Fibroblast of lung (primary cell): ENCODE measurements around the gene NHLH2. TPM values are rescaled to one million over a fixed set of nuclear protein-coding genes. Genes with fewer than 3 reads are reported as not detected.

Source experiments
- DNase-seq, 2 donors: peaks; one replicate each; pipeline versions ENCODE4 v3.0.0 to v3.0.0-alpha.2; 2010; ENCODE audit warnings: low read depth in 2 of 2
- H2AFZ ChIP-seq: 2 replicates; pipeline ENCODE4 v1.5.1; 2012; ENCODE audit warnings: low read length, control low read depth, inconsistent platforms
- H3K27ac ChIP-seq: 2 replicates; pipeline ENCODE4 v1.5.1; 2011; ENCODE audit warnings: low read length, control low read depth; ENCODE audit not compliant: insufficient read depth
- H3K27me3 ChIP-seq: 2 replicates; pipeline ENCODE4 v1.5.1; 2011; ENCODE audit warnings: mild to moderate bottlenecking, low read length; ENCODE audit not compliant: control insufficient read depth, insufficient read depth
- H3K36me3 ChIP-seq: 2 replicates; pipeline ENCODE4 v1.5.1; 2011; ENCODE audit warnings: low read length; ENCODE audit not compliant: control insufficient read depth, insufficient read depth
- H3K4me1 ChIP-seq: 2 replicates; pipeline ENCODE4 v1.5.1; 2011; ENCODE audit warnings: low read length; ENCODE audit not compliant: control insufficient read depth, insufficient read depth; ENCODE audit errors: extremely low read depth
- H3K4me2 ChIP-seq: 2 replicates; pipeline ENCODE4 v1.5.1; 2011; ENCODE audit warnings: low read length, control low read depth; ENCODE audit not compliant: insufficient read depth; ENCODE audit errors: extremely low read depth
- H3K4me3 ChIP-seq, 4 experiments: fragments of 200-600 bp in 1 of 4; sonication (generic) in 1 of 4; replicated peaks in 1 of 4; 2 replicates each; pipeline ENCODE4 v1.5.1; 2011 to 2016; ENCODE audit warnings: low read length in 4 of 4, low read depth in 3 of 4, mild to moderate bottlenecking in 3 of 4, control low read depth in 2 of 4, inconsistent platforms in 1 of 4, mixed read lengths in 1 of 4; ENCODE audit not compliant: insufficient read depth in 1 of 4; ENCODE audit errors: control extremely low read depth in 1 of 4
- H3K79me2 ChIP-seq: 2 replicates; pipeline ENCODE4 v1.5.1; 2012; ENCODE audit warnings: mild to moderate bottlenecking, low read length, inconsistent platforms; ENCODE audit not compliant: control insufficient read depth, insufficient read depth
- H3K9ac ChIP-seq: 2 replicates; pipeline ENCODE4 v1.5.1; 2011; ENCODE audit warnings: mild to moderate bottlenecking, low read length, control low read depth; ENCODE audit not compliant: insufficient read depth
- H3K9me3 ChIP-seq: 2 replicates; pipeline ENCODE4 v1.5.1; 2012; ENCODE audit warnings: low read depth, low read length; ENCODE audit not compliant: control insufficient read depth, insufficient read depth
- H4K20me1 ChIP-seq: 2 replicates; pipeline ENCODE4 v1.5.1; 2011; ENCODE audit warnings: low read length; ENCODE audit not compliant: control insufficient read depth, insufficient read depth; ENCODE audit errors: extremely low read depth
- CTCF ChIP-seq, 2 donors: IDR thresholded peaks in 1 of 2; conservative IDR thresholded peaks in 1 of 2; 1 replicate in 1 of 2; 2 replicates in 1 of 2; pipeline ENCODE4 v1.5.1; 2011 to 2012; ENCODE audit warnings: low read length in 2 of 2, control low read depth in 1 of 2, inconsistent platforms in 1 of 2, low read depth in 1 of 2, mild to moderate bottlenecking in 1 of 2
- EZH2 ChIP-seq: IDR thresholded peaks from 2 replicates; pipeline ENCODE4 v1.5.1; 2012; ENCODE audit warnings: low read length, control low read depth, mild to moderate bottlenecking; ENCODE audit errors: missing control alignments
- polyA plus RNA-seq, 2 donors: library from polyadenylated mRNA; depleted of rRNA in 1 of 2; stranded (reverse) in 1 of 2; unstranded in 1 of 2; fragments of >200 nt; gene quantifications; 2 replicates each; pipeline ENCODE4 v1.2.1, GENCODE V29; 2011 to 2012; ENCODE audit warnings: missing spikeins in 1 of 2
- total RNA-seq: library from RNA; depleted of rRNA; stranded (reverse); fragments of >200 nt; gene quantifications from 2 replicates; pipeline ENCODE4 v1.2.1, GENCODE V29; 2014

NHLH2 gene
- total and polyA plus RNA-seq, 2 donors (not counting 1 experiment from before 2014, with no cell fraction given), result not detected

DNA sequence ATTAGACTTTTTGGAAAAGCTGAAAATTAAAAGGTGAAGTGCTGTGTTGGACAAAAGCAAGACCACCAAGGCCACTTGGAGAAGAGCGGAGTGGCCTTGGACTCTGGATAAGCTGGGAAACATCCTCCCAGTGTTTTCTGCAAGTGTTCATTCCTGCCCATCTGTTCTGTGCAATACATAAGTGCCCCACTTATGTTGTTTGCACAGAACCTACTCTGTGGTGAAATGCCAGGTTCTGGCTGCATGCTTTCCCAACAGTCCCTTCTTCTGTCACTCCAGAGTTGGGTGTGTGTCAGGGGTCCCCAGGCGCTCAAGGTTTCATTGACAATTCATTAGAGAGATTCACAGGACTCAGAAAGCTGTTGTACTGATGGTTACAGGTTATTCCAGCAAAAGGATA, 30.3 kb downstream of the NHLH2 start:
- Histone ChIP-seq H2AFZ (no peak overlapping the region), H3K4me2 (no peak overlapping the region), H3K27me3 (peaks cover 4% of the 10 kb centered on the region), H3K36me3 (no peaks in the 10 kb centered on the region), H3K27ac (no peak overlapping the region), H4K20me1 (no peaks in the 10 kb centered on the region), H3K9me3 (no peaks in the 10 kb centered on the region), H3K4me3 (no peak overlapping the region), H3K9ac (no peak overlapping the region), H3K4me1 (no peaks in the 10 kb centered on the region), H3K79me2 (no peaks in the 10 kb centered on the region)
- DNase-seq, result no peak
- TF ChIP-seq CTCF (conservative IDR thresholded peaks at IDR 0.05 in 1 of 2, IDR thresholded peaks at IDR 0.05 in 1 of 2; ENCODE audit: low read depth in 1 of 2, low read length in 2 of 2), result no peak

GRCh38 chr1:115809847-115810246, 31.1 kb downstream of the NHLH2 start:
- H2AFZ ChIP-seq, result no peak overlapping the region
- H3K27me3 ChIP-seq, result peaks cover 4% of the 10 kb centered on the region
- DNase-seq, result no peak
- no peak overlapping the region for H3K4me2 ChIP-seq
- H4K20me1 ChIP-seq, result no peaks in the 10 kb centered on the region
- H3K79me2 ChIP-seq, result no peaks in the 10 kb centered on the region
- H3K9me3 ChIP-seq, result no peaks in the 10 kb centered on the region
- H3K9ac ChIP-seq, result no peak overlapping the region
- H3K4me3 ChIP-seq, result no peak overlapping the region
- H3K4me1 ChIP-seq, result no peaks in the 10 kb centered on the region
- no peaks in the 10 kb centered on the region for H3K36me3 ChIP-seq
- TF ChIP-seq EZH2 (no peak), CTCF (conservative IDR thresholded peaks at IDR 0.05 in 1 of 2, IDR thresholded peaks at IDR 0.05 in 1 of 2; ENCODE audit: low read depth in 1 of 2, low read length in 2 of 2) (no peak)
- no peak overlapping the region for H3K27ac ChIP-seq

DNA sequence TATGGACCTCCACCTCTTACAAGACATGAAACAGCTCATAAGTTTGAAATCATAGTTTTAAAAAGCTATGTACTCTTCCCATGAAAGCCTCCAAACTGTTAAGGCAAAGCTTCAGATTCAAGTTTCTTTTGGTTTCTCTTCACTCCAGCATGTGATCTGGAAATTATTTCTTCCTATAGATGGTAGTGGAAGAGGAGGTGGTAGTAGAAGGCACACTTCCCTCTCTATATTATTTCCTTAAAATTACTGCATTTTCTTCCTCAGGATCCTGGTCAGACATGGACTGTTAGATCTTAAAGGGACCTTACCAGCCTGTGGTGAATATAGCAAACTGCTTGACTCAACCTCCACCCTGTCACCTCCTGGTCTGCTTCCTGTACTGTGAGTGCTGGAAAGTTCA, 31.9 kb downstream of the NHLH2 start:
- Histone ChIP-seq H3K79me2 (no peaks in the 10 kb centered on the region), H3K4me1 (no peaks in the 10 kb centered on the region), H3K27ac (no peak overlapping the region), H3K4me3 (no peak overlapping the region), H2AFZ (no peak overlapping the region), H3K4me2 (no peak overlapping the region), H3K9me3 (no peaks in the 10 kb centered on the region), H3K36me3 (no peaks in the 10 kb centered on the region), H4K20me1 (no peaks in the 10 kb centered on the region), H3K27me3 (peaks cover 4% of the 10 kb centered on the region), H3K9ac (no peak overlapping the region)
- TF ChIP-seq EZH2 (no peak), CTCF (conservative IDR thresholded peaks at IDR 0.05 in 1 of 2, IDR thresholded peaks at IDR 0.05 in 1 of 2; ENCODE audit: low read depth in 1 of 2, low read length in 2 of 2) (no peak)
- no peak for DNase-seq
